Umbilical cord (tissue), 2 donors: ENCODE data around the gene NOTUM. TPM values are rescaled to one million over a fixed set of nuclear protein-coding genes. Genes with fewer than 3 reads are reported as not detected.
"Not testable (repeated sequence)": the region's sequence is repeated elsewhere in the genome, so short reads cannot be mapped to it uniquely, and the experiment has no call there.

ENCODE experiments used
- DNase-seq: peaks from one replicate; pipeline ENCODE4 v3.0.0-alpha.2; 2015; ENCODE audit warnings: low spot score
- total RNA-seq: library from RNA; depleted of rRNA; stranded (reverse); fragments of >200 nt; gene quantifications from one replicate; pipeline ENCODE4 v1.2.3, GENCODE V29; 2014; ENCODE audit warnings: low replicate concordance; ENCODE audit not compliant: insufficient read depth

NOTUM gene
- total RNA-seq, 1 donor from 2014 or later, result not detected

DNA sequence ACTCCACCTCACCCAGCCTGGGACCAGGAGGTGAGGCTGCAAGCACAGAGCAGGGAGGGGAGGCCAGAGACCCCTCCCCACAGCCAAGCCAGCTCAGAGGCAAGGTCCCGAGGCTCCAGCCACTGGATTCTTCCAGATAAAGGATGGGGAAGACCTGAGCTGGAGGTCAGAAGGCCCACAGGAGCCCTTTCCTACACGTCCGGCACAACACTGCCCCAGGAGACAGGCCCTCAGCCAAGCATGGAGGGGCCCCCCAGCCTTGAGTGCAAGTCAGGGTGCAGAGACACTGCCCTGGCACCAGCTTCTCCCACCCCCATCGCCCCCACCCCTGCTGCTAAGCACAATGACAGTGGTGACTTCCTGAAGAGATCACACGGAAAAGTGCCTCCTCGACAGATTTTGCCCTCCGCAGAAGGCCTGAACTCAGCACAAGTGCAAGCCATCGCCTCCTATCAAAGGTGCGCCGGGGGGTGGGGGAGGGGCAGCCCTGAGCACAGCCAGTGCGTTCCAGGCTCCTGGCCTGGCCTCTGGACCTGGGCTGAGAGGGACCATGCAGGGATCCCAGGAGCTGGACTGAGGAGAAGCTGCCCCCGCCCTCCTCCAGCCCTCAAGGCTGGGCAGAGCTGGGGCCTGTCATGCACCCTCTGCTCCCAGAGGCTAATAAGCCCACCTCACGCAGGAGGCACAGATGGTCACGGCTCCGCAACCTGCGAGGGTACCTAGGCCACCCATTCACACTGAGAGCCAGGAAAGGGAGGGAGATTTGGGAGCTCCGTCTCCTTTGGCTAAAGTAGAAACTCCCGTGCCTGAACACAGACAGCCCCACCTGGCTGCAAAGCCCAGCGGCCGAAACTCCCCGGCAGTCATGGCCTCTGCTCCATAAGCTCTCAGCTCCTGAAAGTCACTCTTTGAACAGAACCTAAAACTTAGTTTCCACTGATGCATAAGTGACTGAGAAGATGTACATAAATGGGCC, 36.1 kb downstream of the NOTUM start:
- DNase-seq, result no peak

GRCh38 chr17:81923302-81924260, 37.4 kb downstream of the NOTUM start:
- peak; percentile 87 for DNase-seq

- DNase-seq, result no peak
Observed at GRCh38 chr17:81922566-81923301, 38.3 kb downstream of the NOTUM start.

DNA sequence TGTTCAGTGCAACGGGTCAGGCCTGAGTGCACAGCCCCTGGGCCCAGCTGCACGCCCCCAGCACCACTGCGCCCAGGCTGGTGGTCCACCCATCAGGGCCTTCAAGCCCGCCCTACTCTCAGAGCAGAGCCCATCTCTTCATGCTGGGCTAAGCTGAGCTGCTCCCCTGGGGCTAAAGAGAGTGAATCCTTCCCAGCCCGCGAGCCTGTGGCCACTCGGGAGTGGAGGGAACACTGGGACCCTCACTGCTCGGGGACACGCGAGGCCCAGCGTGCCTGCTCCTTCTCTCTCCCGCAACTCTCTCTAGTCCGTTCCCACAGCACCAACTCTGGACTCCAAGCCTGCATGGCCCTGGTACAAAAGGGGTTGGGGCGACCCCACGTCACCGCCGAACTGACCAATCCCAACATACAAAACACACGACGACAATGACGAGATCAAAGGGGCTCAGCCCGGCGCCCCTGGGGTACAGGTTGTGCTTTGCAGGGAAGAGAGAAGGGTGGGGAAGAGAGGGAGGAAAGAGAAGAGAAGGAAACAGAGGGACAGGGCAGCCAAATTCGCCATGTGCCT, 38.9 kb downstream of the NOTUM start:
- no peak for DNase-seq

DNA sequence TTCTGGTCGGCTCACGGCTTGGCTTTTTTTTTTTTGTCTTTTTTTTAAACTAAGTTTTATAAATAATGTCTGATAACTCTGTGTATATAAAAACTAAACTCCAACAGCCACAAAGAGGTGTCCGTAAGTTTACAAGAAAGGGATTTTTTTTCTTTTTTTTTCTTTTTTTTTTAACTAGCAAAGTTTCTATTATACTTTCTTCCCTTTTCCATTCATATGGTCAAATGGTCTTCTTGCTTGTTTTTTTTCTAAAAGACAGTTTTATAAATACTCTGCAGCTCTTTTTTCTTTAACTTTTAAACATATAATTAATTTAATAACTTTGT, 39.5 kb downstream of the NOTUM start:
- DNase-seq, result no peak

DNA sequence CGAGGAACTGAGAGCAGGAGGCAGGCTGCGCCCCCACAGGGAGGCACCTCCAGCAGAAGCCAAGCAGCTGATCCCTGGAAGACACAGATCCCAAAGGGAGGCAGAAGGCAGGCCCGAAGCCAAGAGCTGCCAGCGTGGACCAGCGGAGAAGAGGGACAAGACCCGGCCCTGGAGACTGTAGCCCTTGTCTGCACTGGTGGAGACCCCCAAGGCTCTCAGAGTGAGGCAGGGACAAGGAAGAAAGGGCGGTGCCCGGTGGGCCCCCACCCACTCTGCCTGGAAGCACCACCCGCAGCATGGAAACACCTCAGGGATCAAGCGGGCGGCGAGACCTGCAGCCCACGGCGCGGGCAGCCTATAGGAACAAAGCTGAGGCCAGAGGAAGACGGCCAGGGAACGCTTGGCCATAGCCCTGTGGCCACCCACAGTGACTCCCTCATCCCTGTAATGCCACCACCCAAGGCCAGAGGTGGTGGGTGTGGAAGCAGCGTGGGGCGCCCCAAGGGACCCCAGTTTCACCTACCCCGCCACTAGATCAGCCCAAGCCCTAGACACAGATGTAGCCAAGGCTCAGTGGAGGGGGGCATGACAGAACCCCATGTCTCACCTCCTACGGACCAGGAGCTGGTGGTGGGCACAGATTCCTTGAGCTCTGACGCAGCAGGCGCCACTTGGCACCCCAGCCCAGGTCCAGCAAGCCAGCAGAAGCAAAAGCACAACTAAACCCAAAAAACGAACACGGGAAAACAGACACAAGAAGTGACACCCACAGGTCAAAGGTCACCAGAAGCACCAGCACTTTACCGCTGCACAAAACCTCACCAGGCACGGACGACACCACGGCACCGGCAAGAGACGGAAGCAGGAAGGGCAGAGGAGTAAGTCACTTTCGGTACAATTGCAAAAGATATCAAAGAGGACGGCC, 40.1 kb downstream of the NOTUM start:
- DNase-seq, result no peak

DNA sequence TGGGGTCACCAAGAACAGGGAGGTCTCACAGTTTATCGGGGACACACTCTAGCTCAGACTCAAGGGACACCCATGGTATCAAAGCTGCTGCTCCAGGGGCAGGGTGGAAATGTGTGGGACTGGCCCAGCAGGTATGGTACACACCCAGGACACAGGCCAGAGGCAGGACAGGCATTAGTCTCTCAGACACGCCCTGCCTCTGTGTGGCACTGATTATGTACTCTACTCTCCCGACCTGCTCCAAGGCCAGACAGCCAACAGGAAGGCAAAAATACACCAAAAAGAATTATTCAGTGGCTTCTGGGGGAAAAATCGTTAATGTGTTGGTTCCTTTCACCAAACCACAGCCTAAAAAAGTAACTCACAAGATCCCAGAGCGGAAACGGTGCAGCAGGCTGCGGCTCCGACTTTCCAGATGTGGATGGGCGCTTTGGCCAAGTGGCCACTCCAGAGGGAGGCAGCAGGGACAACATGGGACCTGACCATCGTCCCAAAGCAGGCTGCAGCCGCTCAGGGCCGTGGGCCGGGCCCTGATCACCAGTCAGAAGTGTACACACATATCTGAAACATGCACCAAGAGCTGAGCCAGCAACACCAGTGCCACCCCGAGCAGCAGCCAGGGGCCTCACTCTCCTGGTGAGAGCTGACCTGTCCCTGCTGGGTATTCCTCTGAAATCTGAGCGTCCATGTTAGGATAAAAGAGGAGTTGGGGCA, 42.0 kb downstream of the NOTUM start:
- DNase-seq, result no peak

- DNase-seq, result not testable (repeated sequence)
Observed at GRCh38 chr17:81918333-81918669, 42.7 kb downstream of the NOTUM start.

DNA sequence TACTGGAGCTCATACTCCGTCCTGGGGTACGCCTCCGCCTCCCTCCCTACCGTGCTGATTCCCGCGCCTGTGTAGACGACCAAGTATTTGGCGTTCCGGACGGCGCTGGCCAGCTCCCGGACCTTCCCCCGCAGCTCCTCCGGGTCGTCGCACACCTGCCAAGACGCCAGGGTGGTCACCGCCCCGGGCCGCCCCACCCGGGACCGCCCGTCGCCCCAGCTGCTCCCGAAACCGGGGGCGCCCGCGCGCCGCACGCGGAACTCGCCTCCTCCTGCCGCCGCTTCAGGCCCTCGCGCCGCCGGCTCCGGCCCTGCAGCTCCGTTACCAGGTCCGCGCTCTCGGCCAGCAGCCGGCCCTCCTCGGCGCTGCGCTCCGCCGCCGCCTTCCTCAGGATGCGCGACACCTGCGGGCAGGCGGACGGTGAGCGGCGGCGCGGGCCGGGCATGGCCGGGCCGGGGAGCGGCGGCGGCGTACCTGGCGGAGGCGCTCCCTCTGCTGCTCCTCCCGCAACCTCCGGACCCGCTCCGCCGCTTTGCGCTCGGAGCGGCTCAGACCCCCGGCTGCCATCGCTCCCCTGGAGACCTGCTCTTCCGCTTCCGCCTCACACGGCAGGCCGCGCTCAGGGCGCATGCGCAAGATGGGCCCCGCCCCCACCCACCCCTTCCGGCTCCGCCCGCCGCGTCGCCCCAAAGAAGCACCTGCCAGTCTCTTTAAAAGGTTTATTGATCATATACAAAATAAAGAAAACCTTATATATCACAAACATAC, 43.2 kb downstream of the NOTUM start, which contains the start of gene SIRT7:
TSS of gene SIRT7 (minus strand) at position 612 of the 768 bp plus-strand sequence. CDS start at position 567, 45 bp downstream.
- DNase-seq, result peak; percentile 72

DNA sequence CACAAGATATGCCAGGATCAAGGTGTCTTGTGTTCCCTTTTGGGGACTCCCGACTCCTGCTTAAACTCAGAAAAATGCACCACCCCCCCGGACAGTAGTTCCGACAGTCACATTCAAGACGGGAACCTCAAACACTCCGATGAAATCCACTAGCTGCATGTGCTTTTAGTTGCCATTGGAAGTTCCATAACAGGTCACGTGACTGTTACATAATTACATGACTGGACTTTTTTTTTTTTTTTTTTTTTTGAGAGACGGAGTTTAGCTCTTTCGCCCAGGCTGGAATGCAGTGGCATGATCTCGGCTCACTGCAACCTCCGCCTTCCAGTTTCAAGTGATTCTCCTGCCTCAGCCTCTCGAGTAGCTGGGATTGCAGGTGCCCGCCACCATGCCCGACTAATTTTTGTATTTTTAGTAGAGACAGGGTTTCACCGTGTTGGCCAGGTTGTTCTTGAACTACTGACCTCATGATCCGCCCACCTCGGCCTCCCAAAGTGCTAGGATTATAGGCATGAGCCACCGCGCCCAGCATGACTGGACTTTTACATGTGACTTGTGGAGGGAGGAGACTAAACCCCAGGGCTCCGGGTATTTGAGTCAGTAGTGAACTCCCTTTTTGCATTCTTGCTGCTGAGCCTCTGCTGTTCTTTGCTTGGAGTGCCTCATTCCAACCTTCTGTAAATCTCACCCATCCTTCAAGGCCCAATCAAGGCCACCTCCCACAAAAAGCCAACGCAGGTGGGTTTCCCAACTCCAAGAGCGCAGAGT, 44.6 kb downstream of the NOTUM start:
- DNase-seq, result no peak

- DNase-seq, result no peak
Observed at GRCh38 chr17:81915331-81915730, 45.7 kb downstream of the NOTUM start.

DNA sequence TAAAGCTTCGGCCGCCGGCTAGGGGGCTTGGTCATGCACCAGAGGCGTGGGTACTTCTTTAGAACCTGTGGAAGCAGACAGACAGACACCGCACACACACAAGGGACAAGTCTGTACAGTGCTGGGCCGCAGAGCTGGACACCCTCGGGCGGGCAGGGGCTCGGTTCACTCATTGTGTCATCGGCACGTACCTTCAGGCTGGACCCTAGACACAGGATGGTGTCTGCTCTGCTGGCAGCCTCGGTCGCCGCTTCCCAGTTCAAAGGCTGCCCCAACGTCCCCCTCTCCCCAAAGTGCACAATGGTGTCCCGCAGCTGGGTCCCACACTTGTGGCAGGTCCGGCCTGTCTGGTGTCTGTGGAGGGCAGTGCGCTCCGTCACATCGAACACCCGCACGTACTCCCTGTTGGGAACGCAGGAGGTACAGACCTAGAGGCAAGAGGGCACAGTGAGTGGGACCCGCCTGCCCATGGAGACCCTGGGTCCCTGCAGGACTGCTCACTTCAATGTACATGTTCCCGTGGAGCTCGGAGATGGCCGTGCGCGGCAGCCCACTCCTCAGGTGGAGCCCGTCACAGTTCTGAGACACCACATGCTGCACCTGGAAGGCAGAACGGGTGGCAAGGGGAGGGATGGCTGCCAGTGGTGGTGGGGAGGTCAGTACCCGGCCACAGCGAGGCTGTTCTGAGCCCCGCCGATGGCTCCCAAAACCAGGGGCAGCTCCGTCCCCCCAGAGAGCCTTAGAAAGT, 46.7 kb downstream of the NOTUM start:
- DNase-seq, result no peak

GRCh38 chr17:81913394-81914102, 47.4 kb downstream of the NOTUM start:
- DNase-seq, result no peak

DNA sequence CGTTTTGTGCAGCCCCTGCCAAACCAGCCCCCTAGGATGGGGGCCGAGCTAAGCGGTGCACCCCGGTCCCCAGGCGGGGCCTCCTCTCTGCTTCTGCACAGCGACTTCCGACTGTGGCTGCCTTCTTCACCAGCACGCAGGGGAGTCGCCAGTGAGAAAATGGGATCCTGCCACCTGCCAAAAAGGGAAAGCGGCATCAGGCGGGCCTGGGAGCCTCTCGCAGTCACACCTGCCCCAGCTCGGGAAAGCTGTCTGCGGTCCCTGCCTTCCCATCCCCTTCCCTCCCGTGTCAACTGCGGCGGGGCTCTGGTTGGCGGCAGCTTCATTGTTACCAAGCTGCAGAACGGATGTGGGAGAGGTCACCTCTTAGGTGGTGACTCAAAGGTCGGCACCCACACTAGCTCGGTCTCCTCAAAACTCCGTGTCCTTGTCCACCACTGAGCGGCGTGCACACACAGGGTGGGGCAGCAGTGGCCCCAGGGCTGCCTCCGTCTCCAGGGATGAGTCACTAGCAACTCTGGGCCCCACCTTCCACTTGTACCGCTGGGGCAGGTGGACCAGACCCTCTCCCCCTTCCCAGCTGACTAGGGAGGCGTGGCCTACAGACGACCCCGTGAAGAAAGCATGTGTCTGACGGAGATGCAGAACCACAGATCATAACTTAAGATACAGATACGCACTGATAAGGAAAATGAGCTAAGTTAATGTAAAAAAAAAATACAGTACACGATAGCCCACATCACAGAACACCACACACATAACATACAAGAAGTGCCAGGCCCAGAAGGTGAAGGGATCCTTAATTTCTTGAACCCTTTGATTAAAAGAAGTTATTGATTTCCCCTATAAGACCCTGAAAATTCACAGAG, 48.3 kb downstream of the NOTUM start:
- DNase-seq, result no peak

GRCh38 chr17:81911969-81912368, 49.0 kb downstream of the NOTUM start:
- DNase-seq, result no peak
